Measurements from ENCODE around the gene LRRC4C. TPM values are rescaled to one million over a fixed set of nuclear protein-coding genes. Genes with fewer than 3 reads are reported as not detected.

LRRC4C gene
- polyA plus RNA-seq, 1 donor from 2014 or later: 24.3 TPM

DNA sequence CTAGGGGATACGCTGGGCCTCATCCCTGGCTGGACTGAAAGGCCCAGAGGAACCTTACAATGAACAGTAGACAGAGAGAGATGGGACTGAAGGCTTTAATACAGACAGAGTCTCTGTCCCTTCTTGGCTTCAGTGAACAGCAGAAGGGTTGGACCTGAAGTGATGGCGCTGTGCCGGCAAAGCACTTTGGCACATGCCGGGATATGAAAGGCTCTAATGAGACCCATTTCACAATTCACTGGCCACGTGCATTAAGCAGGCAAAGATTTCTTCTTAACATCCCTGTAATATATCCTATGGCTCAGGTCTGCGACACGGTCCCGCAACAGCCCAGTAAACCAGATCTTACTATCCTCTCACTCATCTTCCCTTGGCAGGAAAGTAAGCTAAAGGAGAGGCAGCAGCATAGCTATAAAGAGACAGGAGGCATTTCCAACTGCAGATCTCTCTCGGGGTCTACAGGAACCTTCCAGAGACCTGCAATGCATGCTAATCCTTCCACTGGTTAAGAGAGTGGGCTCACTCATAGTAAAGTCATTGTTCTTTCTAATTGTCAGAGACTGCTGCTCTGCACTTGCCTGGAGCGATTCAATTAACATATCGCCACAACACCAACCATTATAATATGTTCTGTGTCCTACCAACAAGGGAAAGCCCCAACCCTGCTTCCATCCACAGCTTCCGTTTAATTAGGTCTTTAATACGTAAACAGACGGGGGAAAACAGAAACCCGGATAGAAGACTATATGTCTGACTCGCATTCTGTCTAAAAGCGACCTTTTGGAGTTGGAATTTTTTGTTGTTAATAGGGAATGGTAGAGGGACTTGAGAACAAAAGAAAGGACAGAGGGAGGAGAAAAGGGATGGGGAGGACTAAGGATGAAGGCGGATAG, 1179.0 kb downstream of the LRRC4C start:
- peak overlapping the region; percentile 37 for H3K27ac ChIP-seq (ENCODE audit: low read length)
- H3K27me3 ChIP-seq (ENCODE audit: insufficient read depth, low read depth, low read length): no peaks in the 10 kb centered on the region
- H3K4me2 ChIP-seq (ENCODE audit: low read length): peak overlapping the region; percentile 18
- H3K36me3 ChIP-seq (ENCODE audit: insufficient read depth, low read length): no peaks in the 10 kb centered on the region
- H3K9ac ChIP-seq (ENCODE audit: low read length): peak overlapping the region; percentile 15
- H4K20me1 ChIP-seq (ENCODE audit: insufficient read depth): no peaks in the 10 kb centered on the region
- TF ChIP-seq, protein P1, sequence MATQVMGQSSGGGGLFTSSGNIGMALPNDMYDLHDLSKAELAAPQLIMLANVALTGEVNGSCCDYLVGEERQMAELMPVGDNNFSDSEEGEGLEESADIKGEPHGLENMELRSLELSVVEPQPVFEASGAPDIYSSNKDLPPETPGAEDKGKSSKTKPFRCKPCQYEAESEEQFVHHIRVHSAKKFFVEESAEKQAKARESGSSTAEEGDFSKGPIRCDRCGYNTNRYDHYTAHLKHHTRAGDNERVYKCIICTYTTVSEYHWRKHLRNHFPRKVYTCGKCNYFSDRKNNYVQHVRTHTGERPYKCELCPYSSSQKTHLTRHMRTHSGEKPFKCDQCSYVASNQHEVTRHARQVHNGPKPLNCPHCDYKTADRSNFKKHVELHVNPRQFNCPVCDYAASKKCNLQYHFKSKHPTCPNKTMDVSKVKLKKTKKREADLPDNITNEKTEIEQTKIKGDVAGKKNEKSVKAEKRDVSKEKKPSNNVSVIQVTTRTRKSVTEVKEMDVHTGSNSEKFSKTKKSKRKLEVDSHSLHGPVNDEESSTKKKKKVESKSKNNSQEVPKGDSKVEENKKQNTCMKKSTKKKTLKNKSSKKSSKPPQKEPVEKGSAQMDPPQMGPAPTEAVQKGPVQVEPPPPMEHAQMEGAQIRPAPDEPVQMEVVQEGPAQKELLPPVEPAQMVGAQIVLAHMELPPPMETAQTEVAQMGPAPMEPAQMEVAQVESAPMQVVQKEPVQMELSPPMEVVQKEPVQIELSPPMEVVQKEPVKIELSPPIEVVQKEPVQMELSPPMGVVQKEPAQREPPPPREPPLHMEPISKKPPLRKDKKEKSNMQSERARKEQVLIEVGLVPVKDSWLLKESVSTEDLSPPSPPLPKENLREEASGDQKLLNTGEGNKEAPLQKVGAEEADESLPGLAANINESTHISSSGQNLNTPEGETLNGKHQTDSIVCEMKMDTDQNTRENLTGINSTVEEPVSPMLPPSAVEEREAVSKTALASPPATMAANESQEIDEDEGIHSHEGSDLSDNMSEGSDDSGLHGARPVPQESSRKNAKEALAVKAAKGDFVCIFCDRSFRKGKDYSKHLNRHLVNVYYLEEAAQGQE (IDR thresholded peaks at IDR 0.05; ENCODE audit: borderline replicate concordance): no peak
- TF ChIP-seq MXI1 (conservative IDR thresholded peaks at IDR 0.05; ENCODE audit: poor library complexity, severe bottlenecking): peak; percentile 17
- no peaks in the 10 kb centered on the region for H3F3A ChIP-seq (ENCODE audit: insufficient read depth, low read length, poor library complexity, severe bottlenecking)
- H3K9me2 ChIP-seq (ENCODE audit: insufficient read depth, low read length): no peaks in the 10 kb centered on the region
- peak overlapping the region; percentile 36 for H3K4me3 ChIP-seq (ENCODE audit: low read length)
- H2AFZ ChIP-seq (ENCODE audit: low read depth, low read length): no peak overlapping the region
- peaks cover 16% of the 10 kb centered on the region for H3K79me2 ChIP-seq (replicated peaks; ENCODE audit: insufficient read depth, low read length)
- H3K9me3 ChIP-seq (ENCODE audit: low read length): no peaks in the 10 kb centered on the region

DNA sequence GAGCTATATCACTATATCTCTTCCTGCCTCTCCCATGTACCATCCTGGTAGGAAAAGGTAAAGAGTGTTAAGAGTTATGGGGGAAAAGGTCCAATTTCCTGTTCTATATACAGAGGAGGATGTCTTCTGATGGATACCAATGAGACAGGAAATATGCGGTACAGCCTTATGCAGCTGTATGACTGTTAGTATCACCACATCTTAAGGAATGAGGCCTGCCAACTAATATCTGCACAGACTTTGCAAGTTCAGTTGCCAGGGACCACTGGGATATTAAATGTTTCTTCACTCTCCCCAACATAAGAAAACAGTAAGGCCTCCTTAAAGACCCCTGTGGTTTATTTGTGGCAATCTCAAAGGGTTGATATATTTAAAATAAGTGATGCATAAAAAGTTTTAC, 1182.5 kb downstream of the LRRC4C start:
- Histone ChIP-seq H4K20me1 (ENCODE audit: insufficient read depth) (no peaks in the 10 kb centered on the region), H3K4me3 (ENCODE audit: low read length) (no peak overlapping the region), H3K27me3 (ENCODE audit: insufficient read depth, low read depth, low read length) (no peaks in the 10 kb centered on the region), H3K27ac (ENCODE audit: low read length) (no peak overlapping the region), H3K79me2 (replicated peaks; ENCODE audit: insufficient read depth, low read length) (peaks cover 9% of the 10 kb centered on the region), H3K4me2 (ENCODE audit: low read length) (no peak overlapping the region), H2AFZ (ENCODE audit: low read depth, low read length) (no peak overlapping the region), H3K9me3 (ENCODE audit: low read length) (no peaks in the 10 kb centered on the region), H3K9ac (ENCODE audit: low read length) (no peak overlapping the region), H3F3A (ENCODE audit: insufficient read depth, low read length, poor library complexity, severe bottlenecking) (no peaks in the 10 kb centered on the region), H3K9me2 (ENCODE audit: insufficient read depth, low read length) (no peaks in the 10 kb centered on the region), H3K36me3 (ENCODE audit: insufficient read depth, low read length) (no peaks in the 10 kb centered on the region)
- TF ChIP-seq, protein P2, sequence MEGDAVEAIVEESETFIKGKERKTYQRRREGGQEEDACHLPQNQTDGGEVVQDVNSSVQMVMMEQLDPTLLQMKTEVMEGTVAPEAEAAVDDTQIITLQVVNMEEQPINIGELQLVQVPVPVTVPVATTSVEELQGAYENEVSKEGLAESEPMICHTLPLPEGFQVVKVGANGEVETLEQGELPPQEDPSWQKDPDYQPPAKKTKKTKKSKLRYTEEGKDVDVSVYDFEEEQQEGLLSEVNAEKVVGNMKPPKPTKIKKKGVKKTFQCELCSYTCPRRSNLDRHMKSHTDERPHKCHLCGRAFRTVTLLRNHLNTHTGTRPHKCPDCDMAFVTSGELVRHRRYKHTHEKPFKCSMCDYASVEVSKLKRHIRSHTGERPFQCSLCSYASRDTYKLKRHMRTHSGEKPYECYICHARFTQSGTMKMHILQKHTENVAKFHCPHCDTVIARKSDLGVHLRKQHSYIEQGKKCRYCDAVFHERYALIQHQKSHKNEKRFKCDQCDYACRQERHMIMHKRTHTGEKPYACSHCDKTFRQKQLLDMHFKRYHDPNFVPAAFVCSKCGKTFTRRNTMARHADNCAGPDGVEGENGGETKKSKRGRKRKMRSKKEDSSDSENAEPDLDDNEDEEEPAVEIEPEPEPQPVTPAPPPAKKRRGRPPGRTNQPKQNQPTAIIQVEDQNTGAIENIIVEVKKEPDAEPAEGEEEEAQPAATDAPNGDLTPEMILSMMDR (IDR thresholded peaks at IDR 0.05; ENCODE audit: poor library complexity, severe bottlenecking): no peak
- TF ChIP-seq POLR2AphosphoS5 (IDR thresholded peaks at IDR 0.05): no peak
- no peak for TF ChIP-seq SMC3 (conservative IDR thresholded peaks at IDR 0.05; ENCODE audit: poor library complexity)
- TF ChIP-seq TAF1 (IDR thresholded peaks at IDR 0.05; ENCODE audit: low read depth): no peak
- TF ChIP-seq, protein P1 (IDR thresholded peaks at IDR 0.05; ENCODE audit: borderline replicate concordance): no peak
- TF ChIP-seq EZH2 (IDR thresholded peaks at IDR 0.05; ENCODE audit: borderline replicate concordance, insufficient read depth, low read length, poor library complexity, severe bottlenecking): no peak
- no peak for TF ChIP-seq EP300 (conservative IDR thresholded peaks at IDR 0.05; ENCODE audit: poor library complexity, severe bottlenecking)
- no peak for TF ChIP-seq MXI1 (conservative IDR thresholded peaks at IDR 0.05; ENCODE audit: poor library complexity, severe bottlenecking)
- TF ChIP-seq RAD21 (conservative IDR thresholded peaks at IDR 0.05): no peak

Data from neural cell (in vitro differentiated cells).